Measurements from ENCODE around the gene ALCAM. TPM values are rescaled to one million over a fixed set of nuclear protein-coding genes. Genes with fewer than 3 reads are reported as not detected.
"Not testable (repeated sequence)": the region's sequence is repeated elsewhere in the genome, so short reads cannot be mapped to it uniquely, and the experiment has no call there.

ALCAM gene
- total RNA-seq, 2 donors from 2014 or later: 32.2 to 91.2 TPM

GRCh38 chr3:105402287-105402801, 35.6 kb downstream of the ALCAM start:
- no peaks in the 10 kb centered on the region for H3K36me3 ChIP-seq
- H3K4me1 ChIP-seq (replicated peaks): no peaks in the 10 kb centered on the region
- no peak overlapping the region for H3K27ac ChIP-seq
- 92% methylated on average over 6 of the region's 6 CpGs for WGBS
- TF ChIP-seq POLR2AphosphoS5 (IDR thresholded peaks at IDR 0.05): no peak
- TF ChIP-seq POLR2A (IDR thresholded peaks at IDR 0.05): no peak
- TF ChIP-seq CTCF (IDR thresholded peaks at IDR 0.05): no peak
- no peaks in the 10 kb centered on the region for H3K27me3 ChIP-seq (replicated peaks; ENCODE audit: insufficient read depth)
- intact Hi-C loops (cut with DNase I): no loop called here
- H3K4me3 ChIP-seq: no peak overlapping the region
- no peaks in the 10 kb centered on the region for H3K9me3 ChIP-seq
- DNase-seq (ENCODE audit: low spot score): no peak

GRCh38 chr3:105403034-105403433, 36.3 kb downstream of the ALCAM start:
- H3K9me3 ChIP-seq; H3K4me3 ChIP-seq; H3K36me3 ChIP-seq; DNase-seq (ENCODE audit: low spot score); H3K4me1 ChIP-seq (replicated peaks); H3K27ac ChIP-seq; H3K27me3 ChIP-seq (replicated peaks; ENCODE audit: insufficient read depth); intact Hi-C loops (cut with DNase I): not testable (repeated sequence)
- 81% methylated on average over 9 of the region's 9 CpGs for WGBS

GRCh38 chr3:105406268-105406667, 39.6 kb downstream of the ALCAM start:
- intact Hi-C loops (cut with DNase I): no loop called here
- H3K27me3 ChIP-seq (replicated peaks; ENCODE audit: insufficient read depth): no peaks in the 10 kb centered on the region
- H3K9me3 ChIP-seq: no peaks in the 10 kb centered on the region
- WGBS: 44% methylated on average over 2 of the region's 2 CpGs
- no peak for DNase-seq (ENCODE audit: low spot score)
- TF ChIP-seq POLR2A (IDR thresholded peaks at IDR 0.05) (no peak), POLR2AphosphoS5 (IDR thresholded peaks at IDR 0.05) (no peak), CTCF (IDR thresholded peaks at IDR 0.05) (no peak)
- no peaks in the 10 kb centered on the region for H3K4me1 ChIP-seq (replicated peaks)
- no peak overlapping the region for H3K27ac ChIP-seq
- H3K36me3 ChIP-seq: no peaks in the 10 kb centered on the region
- no peak overlapping the region for H3K4me3 ChIP-seq

- intact Hi-C loops (cut with DNase I): no loop called here
- TF ChIP-seq CTCF (IDR thresholded peaks at IDR 0.05) (no peak), POLR2A (IDR thresholded peaks at IDR 0.05) (no peak), POLR2AphosphoS5 (IDR thresholded peaks at IDR 0.05) (no peak)
- 91% methylated on average over 2 of the region's 2 CpGs for WGBS
- Histone ChIP-seq H3K4me1 (replicated peaks) (no peaks in the 10 kb centered on the region), H3K27me3 (replicated peaks; ENCODE audit: insufficient read depth) (no peaks in the 10 kb centered on the region), H3K9me3 (no peaks in the 10 kb centered on the region), H3K36me3 (no peaks in the 10 kb centered on the region), H3K4me3 (no peak overlapping the region), H3K27ac (no peak overlapping the region)
- no peak for DNase-seq (ENCODE audit: low spot score)
These were observed 42.7 kb downstream of the ALCAM start for GRCh38 chr3:105409364-105409763.

- Histone ChIP-seq H3K27ac (no peak overlapping the region), H3K9me3 (no peaks in the 10 kb centered on the region), H3K4me3 (no peak overlapping the region), H3K27me3 (replicated peaks; ENCODE audit: insufficient read depth) (no peaks in the 10 kb centered on the region), H3K36me3 (no peaks in the 10 kb centered on the region), H3K4me1 (replicated peaks) (no peaks in the 10 kb centered on the region)
- 97% methylated on average over 1 of the region's 1 CpG for WGBS
- intact Hi-C loops (cut with DNase I): no loop called here
- no peak for DNase-seq (ENCODE audit: low spot score)
- TF ChIP-seq CTCF (IDR thresholded peaks at IDR 0.05): no peak
These were observed 46.7 kb downstream of the ALCAM start for GRCh38 chr3:105413343-105413887.
